Inflammatory macrophage (primary cell): ENCODE measurements around the gene CCDC141.
"Not testable (repeated sequence)": the region's sequence is repeated elsewhere in the genome, so short reads cannot be mapped to it uniquely, and the experiment has no call there.

Experiments used
- DNase-seq, 2 donors: peaks; one replicate each; pipeline ENCODE4 v3.0.0-alpha.2; 2020 to 2022
- total RNA-seq, 18 experiments: gene quantifications; one replicate each; lab custom pipeline; 2026; ENCODE audit warnings: mixed read lengths in 6 of 18, inconsistent platforms in 2 of 18; lab: John Stamatoyannopoulos, UW

The CCDC141 gene, protein sequence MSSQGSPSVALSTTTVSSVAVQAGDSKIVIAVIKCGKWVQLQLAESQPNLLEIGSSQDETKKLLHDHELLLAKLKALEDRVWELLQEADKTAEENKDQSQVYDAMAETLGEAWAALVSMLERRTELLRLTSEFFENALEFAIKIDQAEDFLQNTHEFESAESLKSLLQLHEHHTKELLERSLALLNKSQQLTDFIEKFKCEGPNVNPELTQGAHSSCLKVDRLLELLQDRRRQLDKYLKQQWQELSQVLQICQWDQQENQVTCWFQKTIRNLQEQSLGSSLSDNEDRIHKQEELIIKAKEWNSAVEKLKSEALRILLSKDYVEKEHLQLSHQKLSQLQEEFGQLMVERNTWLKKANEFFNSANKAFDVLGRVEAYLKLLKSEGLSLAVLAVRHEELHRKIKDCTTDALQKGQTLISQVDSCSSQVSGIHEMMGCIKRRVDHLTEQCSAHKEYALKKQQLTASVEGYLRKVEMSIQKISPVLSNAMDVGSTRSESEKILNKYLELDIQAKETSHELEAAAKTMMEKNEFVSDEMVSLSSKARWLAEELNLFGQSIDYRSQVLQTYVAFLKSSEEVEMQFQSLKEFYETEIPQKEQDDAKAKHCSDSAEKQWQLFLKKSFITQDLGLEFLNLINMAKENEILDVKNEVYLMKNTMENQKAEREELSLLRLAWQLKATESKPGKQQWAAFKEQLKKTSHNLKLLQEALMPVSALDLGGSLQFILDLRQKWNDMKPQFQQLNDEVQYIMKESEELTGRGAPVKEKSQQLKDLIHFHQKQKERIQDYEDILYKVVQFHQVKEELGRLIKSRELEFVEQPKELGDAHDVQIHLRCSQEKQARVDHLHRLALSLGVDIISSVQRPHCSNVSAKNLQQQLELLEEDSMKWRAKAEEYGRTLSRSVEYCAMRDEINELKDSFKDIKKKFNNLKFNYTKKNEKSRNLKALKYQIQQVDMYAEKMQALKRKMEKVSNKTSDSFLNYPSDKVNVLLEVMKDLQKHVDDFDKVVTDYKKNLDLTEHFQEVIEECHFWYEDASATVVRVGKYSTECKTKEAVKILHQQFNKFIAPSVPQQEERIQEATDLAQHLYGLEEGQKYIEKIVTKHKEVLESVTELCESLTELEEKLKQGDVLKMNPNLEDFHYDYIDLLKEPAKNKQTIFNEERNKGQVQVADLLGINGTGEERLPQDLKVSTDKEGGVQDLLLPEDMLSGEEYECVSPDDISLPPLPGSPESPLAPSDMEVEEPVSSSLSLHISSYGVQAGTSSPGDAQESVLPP (N-terminal part only)
- total RNA-seq: 0 to 0.16 (median 0.06) reads per million in 18 experiments

DNA sequence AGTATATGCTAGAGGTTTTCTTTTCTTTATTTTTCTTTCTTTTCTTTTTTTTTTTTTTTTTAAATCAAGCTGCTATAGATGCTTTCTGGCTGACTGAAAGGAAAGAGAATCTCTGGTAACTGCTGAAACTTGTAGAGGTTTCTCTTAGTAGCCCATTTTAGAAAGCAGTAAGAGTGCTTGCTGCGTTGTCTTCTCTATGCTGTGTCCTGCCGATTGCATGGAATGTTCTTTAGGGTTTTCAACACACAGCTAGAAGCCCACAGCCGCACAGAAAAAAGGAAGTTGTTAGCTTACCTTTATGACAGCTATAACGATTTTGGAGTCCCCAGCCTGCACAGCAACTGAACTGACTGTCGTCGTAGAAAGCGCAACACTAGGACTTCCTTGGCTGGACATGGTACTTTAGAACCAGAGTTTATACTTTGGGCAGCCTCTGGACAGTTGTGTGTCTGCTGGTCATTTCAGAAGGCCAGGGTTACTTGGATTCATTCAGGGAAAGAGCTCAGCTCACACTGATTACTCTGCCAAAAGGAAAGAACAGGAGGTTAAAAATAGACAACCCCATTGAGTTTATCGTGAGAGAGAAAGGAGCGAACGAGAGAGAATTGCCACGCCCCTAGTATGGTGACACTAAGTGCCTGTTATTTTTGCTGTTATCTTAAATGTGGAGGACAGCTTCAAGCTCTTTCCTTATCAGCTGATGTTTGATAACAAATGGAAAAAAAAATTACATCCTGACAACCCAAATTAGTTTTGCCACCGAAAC lies at the start of gene CCDC141:
CCDC141 (minus strand) TSS at position 592 of the 766 bp plus-strand sequence; CDS start at position 396, 196 bp downstream.
- peak in 1 of 2 donors; percentile 1 for DNase-seq

DNA sequence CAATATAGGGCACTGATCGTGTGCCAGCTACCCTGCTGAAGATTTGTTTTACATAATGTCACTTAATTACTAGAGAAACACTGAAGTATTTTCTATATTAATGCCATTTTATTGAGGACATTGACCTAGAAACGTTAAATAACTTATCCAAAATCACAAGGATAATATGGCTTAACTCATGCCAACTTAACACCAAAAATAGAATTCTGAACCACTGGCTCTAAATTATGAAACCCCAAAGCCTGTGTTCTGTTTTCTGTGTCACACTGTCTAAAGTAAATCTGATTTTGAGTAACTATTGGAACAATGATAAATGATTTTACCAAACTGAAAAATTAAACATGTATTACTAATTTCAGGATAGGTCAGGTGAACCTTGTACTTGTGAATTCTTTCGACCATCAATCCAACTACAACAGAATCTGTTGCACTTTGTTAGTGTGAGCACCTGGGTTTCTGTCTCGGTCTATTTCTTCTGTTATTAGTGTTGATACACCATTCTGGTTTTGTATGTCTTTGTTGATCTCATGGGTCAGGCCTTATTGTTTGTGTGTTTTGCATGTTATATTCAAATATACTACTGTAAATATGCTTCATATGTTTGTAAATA lies 48.2 kb upstream of the CCDC141 start:
- no peak for DNase-seq

DNA sequence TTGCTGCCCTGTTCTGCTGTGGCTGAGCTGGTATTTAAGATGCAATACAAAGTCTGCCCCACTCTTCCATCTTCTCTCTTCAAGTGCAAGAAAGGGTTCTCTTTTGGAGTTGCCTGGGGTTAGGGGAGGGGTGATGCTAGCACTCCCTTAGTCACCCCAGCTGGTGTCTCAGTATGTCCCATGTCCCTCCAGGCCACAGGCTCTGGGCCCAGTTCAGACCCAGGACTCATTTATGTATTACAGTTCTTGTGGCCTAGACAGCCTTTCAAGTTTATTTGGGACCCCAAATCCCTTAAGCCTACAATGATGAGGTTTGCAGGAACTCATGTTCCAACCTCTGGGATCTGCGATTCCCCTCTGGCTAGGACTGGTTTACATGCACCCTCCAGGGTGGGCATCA lies 47.2 kb upstream of the CCDC141 start:
- no peak for DNase-seq

DNA sequence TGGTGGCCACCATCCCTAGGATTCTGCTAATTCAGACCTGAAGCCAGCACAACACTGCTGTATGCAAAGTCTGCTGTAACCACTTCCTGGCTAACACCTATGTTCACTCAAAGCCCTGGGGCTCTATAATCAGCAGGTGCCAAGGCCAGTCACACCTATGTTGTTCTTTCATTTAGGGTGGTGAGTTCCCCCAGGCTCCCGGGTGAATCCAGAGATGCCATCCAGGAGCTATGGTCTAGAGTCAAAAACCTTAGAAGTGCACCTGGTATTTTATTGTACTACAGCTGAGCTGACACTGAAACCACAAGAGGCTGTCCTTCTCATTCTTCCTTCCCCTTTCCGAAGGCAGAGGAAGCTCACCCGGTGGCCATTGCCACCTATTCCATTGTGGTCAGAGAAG lies 46.2 kb upstream of the CCDC141 start:
- no peak for DNase-seq

DNA sequence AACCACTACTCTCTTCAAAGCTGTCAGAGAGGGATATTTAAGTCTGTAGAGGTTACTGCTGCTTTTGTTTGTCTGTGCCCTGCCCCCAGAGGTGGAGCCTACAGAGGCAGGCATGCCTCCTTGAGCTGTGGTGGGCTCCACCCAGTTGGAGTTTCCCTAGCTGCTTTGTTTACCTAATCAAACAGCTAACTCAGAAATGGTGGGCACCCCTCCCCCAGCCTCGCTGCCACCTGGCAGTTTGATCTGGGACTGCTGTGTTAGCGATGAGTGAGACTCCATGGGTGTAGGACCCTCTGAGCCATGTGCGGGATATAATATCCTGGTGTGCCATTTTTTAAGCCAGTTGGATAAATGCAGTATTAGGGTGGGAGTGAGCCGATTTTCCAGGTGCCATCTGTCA lies 43.0 kb upstream of the CCDC141 start:
- DNase-seq: not testable (repeated sequence)

DNA sequence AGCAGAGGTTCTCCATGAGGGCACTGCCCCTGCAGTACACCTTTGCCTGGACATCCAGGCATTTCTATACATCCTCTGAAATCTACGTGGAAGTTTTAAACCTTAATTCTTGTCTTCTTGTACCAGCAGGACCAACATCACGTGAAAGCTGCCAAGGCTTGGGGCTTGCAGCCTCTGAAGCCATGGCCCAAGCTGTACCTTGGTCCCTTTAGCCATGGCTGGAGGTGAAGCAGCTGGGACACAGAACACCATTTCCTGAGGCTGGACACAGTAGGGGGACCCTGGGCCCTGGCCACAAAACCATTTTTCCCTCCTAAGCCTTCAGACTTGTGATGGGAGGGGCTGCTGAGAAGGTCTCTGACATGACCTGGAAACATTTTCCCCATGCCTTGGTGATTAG lies 32.8 kb upstream of the CCDC141 start:
- no peak for DNase-seq

DNA sequence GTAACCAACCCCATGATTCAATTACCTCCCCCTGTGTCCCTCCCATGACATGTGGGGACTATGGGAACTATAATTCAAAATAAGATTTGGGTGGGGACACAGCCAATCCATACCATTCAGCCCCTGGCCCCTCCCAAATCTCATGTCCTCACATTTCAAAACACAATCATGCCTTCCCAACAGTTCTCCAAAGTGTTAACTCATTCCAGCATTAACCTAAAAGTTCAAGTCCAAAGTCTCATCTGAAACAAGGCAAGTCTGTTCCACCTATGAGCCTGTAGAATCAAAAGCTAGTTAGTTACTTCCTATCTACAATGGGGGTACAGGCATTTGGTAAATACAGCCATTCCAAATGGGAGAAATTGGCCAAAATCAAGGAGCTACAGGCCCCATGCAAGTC lies 32.0 kb upstream of the CCDC141 start:
- DNase-seq: no peak

DNA sequence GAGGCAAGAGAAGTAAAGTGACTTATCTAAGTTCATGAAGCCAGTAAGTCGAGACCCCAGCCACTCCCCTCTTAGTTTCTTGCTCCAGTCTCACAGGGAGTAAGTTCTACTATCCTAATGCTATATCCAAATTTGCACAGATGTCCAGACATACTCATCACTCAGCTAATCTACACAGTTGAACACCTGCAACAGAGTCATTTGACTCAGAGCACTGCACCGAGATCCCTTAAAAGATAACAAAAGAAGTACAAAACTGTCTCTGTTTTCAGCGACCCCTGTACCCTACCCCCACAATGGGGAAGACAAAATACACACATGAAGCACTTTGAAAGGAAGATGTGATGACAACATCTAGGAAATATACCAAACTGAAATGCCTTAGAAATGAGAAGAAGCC lies 22.6 kb upstream of the CCDC141 start:
- no peak for DNase-seq

DNA sequence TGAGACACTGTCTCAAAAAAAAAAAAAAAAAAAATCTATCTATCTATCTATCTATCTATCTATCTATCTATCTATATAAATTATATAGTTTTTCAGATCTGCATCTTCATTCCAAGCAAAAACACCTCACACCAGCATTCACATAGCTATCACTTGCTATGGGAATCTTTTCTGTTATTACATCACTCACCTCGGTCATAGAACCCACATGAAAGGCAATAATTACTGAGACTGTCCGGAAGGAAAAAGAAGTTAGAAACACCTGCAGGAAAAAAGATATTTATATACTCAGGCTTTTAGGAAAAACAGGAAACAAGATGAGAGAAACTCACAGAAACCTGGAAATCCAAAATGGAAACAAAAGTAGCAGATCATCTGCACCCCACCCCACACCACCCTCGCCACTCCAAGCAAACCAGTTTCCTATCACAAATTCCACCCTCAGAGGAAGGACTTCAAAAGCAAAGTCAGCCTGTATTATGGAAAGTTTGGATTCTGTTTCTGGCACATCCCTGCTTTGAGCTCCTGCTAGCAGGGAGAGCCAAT lies 21.9 kb upstream of the CCDC141 start:
- DNase-seq: no peak

DNA sequence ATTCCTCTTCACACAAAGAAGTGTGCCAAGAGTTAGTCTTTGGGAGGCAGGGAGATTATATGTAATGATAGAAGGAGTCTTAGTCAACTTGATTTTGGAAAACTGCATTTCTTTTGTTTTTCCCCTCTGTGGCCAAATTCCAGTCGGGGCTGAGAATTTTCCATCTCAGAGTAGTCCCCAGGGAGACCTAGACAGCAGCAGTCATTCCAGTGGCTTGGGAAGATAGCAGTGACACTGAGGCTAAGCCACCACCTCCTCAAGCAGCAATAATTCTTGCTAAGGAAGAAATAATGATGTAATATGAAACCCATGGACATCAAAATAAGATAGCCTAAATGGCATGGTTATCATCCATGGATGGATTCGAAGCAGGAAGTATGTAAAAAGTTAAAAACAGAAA lies 21.0 kb upstream of the CCDC141 start:
- no peak for DNase-seq

DNA sequence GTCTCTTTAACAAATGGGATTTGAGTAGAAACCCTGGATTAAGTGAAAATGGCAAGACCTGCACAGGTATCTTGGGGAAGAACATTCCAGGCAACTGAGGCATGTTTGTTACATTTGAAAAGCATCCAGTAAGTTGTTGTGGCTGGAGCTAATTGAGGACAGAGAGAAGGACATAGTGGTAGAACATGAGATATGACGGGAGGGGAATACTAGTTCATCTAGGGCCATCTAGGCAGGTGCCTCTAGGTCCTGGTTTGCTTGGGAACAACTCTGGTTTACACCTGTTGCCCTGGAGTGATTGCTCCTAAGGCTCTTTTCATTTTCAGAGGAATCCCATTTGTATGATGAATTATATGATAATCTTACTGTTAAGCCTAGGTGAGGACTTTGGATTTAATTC lies 19.7 kb upstream of the CCDC141 start:
- no peak for DNase-seq

DNA sequence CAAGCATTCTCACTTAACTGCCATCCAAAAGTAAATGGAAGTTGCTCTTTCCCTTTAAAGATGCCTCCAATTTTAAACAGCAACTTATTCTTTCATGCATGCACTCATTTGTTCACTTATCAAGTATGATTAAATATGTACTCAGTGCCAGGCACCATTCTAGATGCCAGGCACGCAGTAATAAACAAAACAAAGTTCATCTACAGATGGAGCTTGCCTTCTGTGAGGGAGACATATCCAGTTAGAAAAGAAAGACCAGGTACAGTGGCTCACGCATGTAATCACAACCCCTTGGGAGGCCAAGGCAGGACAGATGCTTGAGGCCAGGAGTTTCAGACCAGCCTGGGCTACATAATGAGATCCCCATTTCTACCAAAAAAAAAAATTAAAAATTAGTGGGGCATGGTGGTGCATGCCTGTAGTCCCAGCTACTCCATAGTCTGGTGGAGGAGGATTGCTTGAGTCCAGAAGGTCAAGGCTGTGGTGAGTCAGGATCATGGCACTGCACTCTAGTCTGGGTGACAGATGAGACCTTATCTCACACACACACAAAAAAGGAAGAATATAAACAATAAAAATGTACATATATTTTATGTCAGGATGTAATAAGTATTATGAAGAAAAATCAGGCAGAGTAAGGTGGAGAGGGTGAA lies 19.2 kb upstream of the CCDC141 start:
- no peak for DNase-seq

DNA sequence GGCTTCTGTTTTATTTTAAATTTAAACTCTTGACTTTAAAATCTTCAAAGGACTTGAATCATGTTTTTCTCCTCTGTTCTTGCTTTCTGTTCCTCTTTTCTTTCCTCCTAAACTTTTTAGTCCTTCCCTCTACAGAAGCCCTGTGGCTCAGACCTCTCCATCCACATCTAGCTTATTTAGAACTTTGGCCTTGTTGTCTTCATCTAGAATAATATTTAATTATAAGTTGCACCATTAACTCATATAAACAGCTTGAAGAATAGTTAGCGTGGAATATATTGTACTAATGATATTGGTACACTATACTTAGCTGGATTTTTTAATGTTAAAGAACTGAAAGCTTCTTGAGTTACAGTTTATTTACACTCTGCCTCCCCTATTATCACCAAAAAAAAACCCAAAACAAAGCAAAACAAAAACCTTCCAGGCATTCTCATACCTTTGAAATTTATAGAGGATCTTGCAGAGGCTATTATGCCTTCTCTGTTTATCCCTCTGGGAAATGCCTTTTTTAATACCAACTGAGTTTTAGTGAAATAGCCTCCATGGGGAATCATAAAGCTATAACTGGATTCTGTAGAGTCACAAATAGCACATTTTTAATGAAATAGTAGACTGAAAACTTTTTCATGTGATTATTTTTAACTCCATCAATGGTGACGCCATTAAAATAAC lies 9.2 kb upstream of the CCDC141 start:
- no peak for DNase-seq

DNA sequence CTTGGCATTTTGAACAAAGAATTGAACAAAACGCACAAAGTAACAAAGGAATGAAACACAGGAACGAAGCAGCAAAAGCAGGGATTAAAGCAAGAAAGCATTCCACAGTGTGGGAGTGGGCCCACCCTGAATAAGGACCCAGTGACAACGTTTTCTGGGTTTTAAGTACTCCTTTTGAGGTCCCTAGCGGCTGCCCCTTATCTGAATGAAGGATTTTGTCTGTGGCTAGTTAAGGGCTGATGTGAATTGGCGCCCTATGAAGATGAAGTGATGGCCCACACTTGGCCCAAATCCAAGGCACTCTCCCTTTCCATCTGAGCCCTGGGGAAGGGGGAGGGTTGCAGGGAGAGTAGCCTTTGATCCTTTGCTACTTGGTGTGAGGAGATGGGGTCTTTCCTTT lies 7.8 kb upstream of the CCDC141 start:
- DNase-seq: no peak

DNA sequence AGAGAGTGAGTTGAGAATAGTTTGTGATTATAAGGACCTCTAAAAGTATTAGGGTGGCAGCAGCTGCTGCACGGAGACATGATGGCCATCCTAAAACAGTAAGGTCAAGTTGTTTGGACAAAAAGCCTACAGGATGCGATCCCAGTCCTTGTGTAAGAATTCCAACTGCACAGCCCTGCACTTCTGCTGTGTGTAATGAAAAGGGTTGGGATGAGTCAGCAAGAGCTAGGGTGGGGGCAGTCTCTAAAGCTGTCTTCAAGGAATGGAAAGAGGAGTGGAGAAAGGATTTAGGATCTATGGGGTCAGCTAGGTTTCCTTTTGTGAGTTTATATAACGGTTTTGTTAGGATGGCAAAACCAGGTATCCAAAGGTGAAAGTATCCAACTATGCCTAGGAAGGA lies 3.6 kb upstream of the CCDC141 start:
- DNase-seq: not testable (repeated sequence)

DNA sequence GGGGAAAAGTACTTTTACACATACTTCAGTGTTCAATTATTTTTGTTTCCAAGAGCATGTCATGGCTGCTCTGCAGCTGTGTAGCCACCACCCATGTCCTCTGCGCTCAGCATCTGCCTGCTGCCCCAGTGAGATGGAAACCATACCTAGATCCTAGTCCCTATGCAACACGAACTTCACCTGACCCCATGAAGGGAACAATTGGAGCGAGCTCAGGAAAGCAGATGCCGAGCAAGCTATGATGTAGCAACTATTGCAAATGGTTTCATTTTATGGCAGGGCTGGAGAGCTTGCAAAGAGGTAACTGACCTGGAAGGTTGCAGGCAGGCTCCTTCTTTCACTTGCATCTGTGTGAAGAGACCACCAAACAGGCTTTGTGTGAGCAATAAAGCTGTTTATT lies 1.3 kb upstream of the CCDC141 start:
- DNase-seq: no peak

DNA sequence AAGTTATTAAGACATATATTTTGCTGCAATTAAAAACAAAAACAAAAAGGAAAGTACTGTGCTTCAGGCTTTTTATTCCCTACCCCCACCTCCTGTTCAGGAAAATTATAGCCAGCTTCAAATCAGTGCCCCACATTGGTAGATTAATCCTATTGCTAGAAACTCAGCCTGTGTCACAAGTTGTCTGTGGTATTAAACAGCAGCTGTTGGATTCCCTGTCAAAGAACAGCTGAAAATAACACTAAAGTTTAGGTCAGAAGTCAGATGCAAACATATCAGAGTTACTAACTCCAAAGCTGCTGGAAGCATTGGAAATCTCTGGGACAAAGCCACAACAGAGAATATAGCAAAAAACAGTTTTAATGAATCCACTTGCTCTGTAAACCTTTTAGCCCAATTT lies 818 bp upstream of the CCDC141 start:
- no peak for DNase-seq

DNA sequence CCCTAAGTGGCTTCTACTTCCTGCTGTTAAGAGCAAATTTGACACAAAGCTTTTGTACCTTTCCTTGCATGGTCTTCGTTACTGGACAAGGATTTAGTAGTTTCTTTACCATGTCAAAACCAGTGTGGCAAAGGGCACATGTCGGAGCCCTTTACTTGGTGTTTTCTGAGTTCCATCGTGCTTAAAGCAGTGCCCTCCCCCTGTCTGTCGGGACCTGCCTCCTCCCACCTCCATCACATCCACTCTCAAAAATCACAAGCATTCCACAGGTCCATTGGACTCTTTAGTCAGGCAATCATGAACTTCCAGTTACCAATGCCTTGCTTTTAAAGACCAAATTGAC lies 763 bp downstream of the CCDC141 start:
- DNase-seq: no peak

DNA sequence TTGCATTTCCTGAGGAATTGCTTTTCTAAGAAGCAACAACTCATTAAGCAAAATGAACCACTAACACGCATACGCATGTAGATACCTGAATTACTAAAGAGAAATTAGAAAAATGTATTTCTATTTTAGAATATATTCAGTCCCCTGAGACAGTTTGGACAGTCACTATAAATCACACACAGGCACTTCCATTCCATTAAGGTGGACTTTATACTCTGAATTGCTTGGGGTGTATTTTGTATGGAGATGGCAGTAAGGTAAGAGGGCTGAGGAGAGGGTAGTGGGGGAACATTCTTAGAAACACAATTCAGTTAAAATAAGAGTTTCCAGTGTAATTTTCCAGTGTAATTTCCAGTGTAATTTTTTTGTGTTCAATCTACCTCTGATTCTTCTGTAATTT lies 1.8 kb downstream of the CCDC141 start:
- DNase-seq: no peak

DNA sequence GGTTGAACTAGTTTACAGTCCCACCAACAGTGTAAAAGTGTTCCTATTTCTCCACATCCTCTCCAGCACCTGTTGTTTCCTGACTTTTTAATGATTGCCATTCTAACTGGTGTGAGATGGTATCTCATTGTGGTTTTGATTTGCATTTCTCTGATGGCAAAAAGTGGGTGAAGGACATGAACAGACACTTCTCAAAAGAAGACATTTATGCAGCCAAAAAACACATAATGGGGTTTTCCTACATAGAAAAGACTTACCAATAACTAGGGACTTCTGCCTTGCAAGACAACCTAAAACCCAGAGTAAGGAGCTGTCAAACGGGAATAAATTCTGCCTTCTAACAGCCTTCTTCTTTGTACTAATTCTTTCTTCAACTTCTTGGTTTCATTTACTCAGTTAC lies 4.3 kb downstream of the CCDC141 start:
- not testable (repeated sequence) for DNase-seq
